HFFc6 (cell line): ENCODE results near the gene STMN3. TPM values are rescaled to one million over a fixed set of nuclear protein-coding genes. Genes with fewer than 3 reads are reported as not detected.

Experiments used
- DNase-seq: peaks from one replicate; pipeline ENCODE4 v3.0.0-alpha.2; 2018
- H3K27ac Mint-ChIP-seq: 2 replicates; pipeline ENCODE4 v1.8.0; 2020; ENCODE audit warnings: mild to moderate bottlenecking, mixed read lengths
- H3K27me3 Mint-ChIP-seq: 2 replicates; pipeline ENCODE4 v1.8.0; 2021; ENCODE audit warnings: mild to moderate bottlenecking, moderate library complexity, mixed read lengths; ENCODE audit not compliant: insufficient read depth
- H3K36me3 Mint-ChIP-seq: 2 replicates; pipeline ENCODE4 v1.8.0; 2021; ENCODE audit warnings: low read depth, mixed read lengths
- H3K4me1 Mint-ChIP-seq: 2 replicates; pipeline ENCODE4 v1.8.0; 2020; ENCODE audit warnings: low read depth, mixed read lengths
- H3K4me3 Mint-ChIP-seq: 2 replicates; pipeline ENCODE4 v1.8.0; 2020; ENCODE audit warnings: mild to moderate bottlenecking, moderate library complexity, mixed read lengths
- H3K9me3 Mint-ChIP-seq: 2 replicates; pipeline ENCODE4 v1.8.0; 2020; ENCODE audit warnings: mild to moderate bottlenecking, mixed read lengths
- total RNA-seq, 6 experiments: library from RNA; stranded (reverse); fragmentation: NEBNext Ultra II Directional; extraction: Animal tissue kit (Norgen Biotek cat#: 25700); gene quantifications; 2 replicates in 1 of 6; 3 replicates in 5 of 6; pipeline ENCODE4 v1.2.3, GENCODE V29; 2021
- TF ChIP-seq, protein P1 (sequence below): fragments of 200-600 bp; sonication (generic); IDR thresholded peaks from 2 replicates; pipeline ENCODE4 v1.5.0; 2021; ENCODE audit warnings: antibody characterized with exemption, mild to moderate bottlenecking

Gene STMN3
- total RNA-seq, 6 experiments from 2014 or later = 0.77 to 3.2 (median 1.5) TPM

DNA sequence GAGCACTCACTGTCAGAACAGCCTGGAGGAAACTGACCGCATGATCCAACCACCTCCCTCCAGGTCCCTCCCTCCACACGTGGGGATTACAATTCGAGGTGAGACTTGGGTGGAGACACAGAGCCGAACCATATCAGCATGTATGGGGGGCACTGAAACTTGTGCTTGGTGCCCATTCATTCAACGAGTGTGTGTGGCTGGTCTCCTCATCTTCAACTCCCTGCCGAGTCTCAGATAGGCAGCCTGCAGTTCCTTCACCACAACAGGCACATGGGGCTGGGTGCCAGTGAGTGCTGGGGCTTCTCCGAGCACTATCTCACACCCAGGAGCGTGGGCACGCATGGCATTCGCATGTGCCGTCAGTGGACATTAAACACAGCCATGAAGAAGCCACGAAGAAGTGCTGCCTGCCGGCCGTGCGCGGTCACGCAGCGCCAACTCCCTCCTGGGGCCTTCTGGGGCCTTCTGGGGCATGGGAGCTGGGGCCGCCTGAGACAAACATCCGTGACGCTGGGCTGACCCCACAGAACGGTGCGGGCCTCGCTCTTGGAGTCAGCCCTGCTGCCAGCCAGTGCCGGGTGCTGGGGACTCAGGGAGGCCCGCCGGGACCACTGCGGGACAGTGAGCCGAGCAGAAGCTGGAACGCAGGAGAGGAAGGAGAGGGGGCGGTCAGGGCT lies 4.2 kb upstream of the STMN3 start:
- peaks cover 12% of the 10 kb centered on the region for H3K27me3 Mint-ChIP-seq
- H3K4me3 Mint-ChIP-seq = peak overlapping the region; percentile 99
- H3K9me3 Mint-ChIP-seq = no peaks in the 10 kb centered on the region
- H3K36me3 Mint-ChIP-seq = peaks cover 3% of the 10 kb centered on the region; the same call in 1 of the 2 replicates
- DNase-seq = no peak
- TF ChIP-seq, protein P1, sequence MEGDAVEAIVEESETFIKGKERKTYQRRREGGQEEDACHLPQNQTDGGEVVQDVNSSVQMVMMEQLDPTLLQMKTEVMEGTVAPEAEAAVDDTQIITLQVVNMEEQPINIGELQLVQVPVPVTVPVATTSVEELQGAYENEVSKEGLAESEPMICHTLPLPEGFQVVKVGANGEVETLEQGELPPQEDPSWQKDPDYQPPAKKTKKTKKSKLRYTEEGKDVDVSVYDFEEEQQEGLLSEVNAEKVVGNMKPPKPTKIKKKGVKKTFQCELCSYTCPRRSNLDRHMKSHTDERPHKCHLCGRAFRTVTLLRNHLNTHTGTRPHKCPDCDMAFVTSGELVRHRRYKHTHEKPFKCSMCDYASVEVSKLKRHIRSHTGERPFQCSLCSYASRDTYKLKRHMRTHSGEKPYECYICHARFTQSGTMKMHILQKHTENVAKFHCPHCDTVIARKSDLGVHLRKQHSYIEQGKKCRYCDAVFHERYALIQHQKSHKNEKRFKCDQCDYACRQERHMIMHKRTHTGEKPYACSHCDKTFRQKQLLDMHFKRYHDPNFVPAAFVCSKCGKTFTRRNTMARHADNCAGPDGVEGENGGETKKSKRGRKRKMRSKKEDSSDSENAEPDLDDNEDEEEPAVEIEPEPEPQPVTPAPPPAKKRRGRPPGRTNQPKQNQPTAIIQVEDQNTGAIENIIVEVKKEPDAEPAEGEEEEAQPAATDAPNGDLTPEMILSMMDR = no peak
- H3K27ac Mint-ChIP-seq = peak overlapping the region; percentile 92
- peaks cover 16% of the 10 kb centered on the region for H3K4me1 Mint-ChIP-seq

DNA sequence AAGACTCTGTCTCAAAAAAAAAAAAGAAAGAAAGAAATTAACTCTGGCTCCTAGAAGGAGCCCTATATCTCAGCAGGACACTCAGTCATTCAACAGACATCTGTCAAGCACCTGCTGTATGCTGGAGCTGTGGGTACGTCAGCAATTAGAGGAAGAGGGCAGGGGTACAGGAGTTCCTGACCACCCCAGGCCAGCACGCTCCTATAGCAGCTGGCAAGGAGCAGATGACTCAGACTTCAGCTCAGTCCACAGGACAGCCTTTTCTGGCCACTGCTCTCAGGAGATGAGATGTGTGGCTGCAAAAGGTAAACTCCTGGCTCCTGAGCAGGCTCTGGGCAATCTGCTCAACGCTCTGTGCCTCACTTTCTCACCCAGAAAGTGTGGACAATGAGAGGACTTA lies 3.2 kb upstream of the STMN3 start:
- no peak overlapping the region for H3K4me3 Mint-ChIP-seq
- DNase-seq = no peak
- H3K36me3 Mint-ChIP-seq = no peaks in the 10 kb centered on the region; the same call in 1 of the 2 replicates
- H3K4me1 Mint-ChIP-seq = peaks cover 20% of the 10 kb centered on the region
- TF ChIP-seq, protein P1 = no peak
- no peaks in the 10 kb centered on the region for H3K9me3 Mint-ChIP-seq
- H3K27me3 Mint-ChIP-seq = peaks cover 15% of the 10 kb centered on the region
- no peak overlapping the region for H3K27ac Mint-ChIP-seq

DNA sequence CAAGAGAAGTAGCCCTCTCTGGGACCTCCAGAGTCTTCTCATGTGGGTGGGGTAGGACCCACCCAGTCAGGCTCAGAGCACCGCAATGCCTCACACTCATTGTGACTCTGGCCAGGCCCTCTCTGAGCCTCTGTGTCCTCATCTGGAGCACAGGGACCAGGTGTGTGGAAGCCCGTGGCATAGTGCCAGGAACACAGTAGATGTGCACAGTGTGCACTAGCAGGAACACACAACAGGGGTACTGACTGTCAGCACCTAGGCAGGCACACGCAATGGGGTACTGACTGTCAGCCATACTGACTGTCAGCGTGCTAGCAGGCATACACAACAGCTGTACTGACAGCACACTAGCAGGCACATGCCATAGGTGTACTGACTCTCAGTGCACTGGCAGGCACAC lies 2.0 kb upstream of the STMN3 start:
- Mint-ChIP-seq H3K4me1 (peaks cover 22% of the 10 kb centered on the region), H3K4me3 (no peak overlapping the region), H3K27me3 (peaks cover 16% of the 10 kb centered on the region), H3K27ac (no peak overlapping the region), H3K36me3 (no peaks in the 10 kb centered on the region; the same call in 1 of the 2 replicates), H3K9me3 (no peaks in the 10 kb centered on the region)
- TF ChIP-seq, protein P1 = no peak
- no peak for DNase-seq

DNA sequence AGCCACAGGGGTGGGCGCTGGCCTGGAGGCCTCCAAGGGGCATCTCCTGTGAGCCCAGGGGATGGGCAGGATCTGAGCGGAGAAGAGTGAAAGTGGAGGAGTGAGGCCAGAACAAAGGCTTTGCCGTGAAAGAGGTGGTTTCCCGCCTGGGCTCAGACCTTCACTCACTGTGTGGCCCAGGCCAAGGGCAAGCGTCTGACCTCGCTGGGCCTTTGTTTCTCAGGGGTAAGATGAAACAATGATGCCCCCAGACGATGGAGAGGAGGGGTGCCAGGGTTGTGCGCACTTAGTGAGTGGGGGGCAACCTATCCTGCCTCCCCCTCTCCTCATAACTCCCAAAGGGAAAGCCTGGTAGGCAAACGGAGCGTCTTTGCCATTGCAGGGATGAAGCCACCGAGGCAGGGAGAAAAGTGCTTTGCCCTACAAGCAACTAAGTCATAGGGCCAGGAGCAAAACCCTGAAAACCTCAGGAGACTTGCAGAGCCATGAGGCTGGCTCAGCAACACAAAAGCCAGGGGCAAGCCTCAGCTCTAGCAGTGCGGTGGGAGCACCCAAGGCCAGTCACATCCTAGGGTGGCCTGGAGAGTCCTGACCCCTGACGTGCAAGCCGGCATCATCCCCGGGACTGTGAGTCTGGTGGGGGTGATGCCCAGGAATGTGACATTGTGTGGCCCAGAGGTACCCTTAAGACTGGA lies 897 bp upstream of the STMN3 start:
- Mint-ChIP-seq H3K36me3 (no peaks in the 10 kb centered on the region; the same call in 1 of the 2 replicates), H3K4me3 (no peak overlapping the region), H3K9me3 (no peaks in the 10 kb centered on the region), H3K4me1 (peaks cover 12% of the 10 kb centered on the region), H3K27ac (no peak overlapping the region), H3K27me3 (peaks cover 16% of the 10 kb centered on the region)
- DNase-seq = no peak
- TF ChIP-seq, protein P1 = no peak

DNA sequence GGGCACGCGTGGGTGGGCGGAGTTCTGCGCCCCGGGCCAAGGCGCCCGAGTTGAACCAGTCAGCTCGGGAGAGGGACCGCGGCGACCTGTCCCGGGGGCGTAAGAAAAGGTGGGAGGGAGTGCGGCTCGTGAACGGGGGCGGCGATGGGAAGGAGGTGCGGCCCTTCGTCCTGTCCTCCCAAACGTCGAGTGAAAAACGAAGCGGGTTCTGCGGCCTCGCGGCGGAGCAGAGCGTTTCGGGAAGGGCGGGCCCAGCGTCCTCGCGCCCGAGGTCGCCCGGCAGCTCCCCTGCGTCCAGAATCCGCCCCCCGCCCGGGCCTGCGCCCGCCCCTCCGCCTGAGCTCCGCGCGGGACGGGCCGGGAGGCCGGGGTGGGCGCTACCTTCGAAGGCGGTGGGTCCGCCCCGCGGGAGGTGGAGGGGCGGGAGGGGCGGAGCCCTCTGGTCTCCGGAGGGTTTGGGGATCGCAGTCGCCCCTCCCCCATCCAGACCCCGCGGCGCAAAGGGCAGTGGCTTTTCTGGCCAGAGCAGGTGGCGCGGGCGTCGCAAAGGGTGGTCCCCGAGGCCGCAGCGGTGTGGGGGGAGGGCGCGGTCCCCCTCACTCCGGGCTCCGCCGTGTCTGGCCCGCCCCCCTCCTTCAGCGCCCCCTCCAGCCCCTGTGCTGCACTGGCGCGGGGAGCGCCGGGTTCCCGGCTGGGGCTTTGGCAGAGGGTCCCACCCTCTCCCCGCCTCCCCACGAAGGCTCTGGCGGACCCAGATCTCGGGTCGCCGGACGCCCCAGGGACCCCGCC lies 838 bp downstream of the STMN3 start:
- peaks cover 5% of the 10 kb centered on the region for H3K4me1 Mint-ChIP-seq
- TF ChIP-seq, protein P1 = no peak
- no peak overlapping the region for H3K4me3 Mint-ChIP-seq

More for the DNA sequence above, 838 bp downstream of the STMN3 start:
- H3K9me3 Mint-ChIP-seq = no peaks in the 10 kb centered on the region
- no peaks in the 10 kb centered on the region for H3K36me3 Mint-ChIP-seq
- no peak for DNase-seq
- peaks cover 11% of the 10 kb centered on the region for H3K27me3 Mint-ChIP-seq
- H3K27ac Mint-ChIP-seq = no peak overlapping the region
